Breast epithelium (tissue), 3 donors: ENCODE results near the gene AHI1.
"Not testable (repeated sequence)": the region's sequence is repeated elsewhere in the genome, so short reads cannot be mapped to it uniquely, and the experiment has no call there.

Source experiments
- POLR2AphosphoS5 ChIP-seq, 3 donors: sonication (generic); formaldehyde crosslinking; IDR thresholded peaks; one replicate each; pipeline ENCODE4 v1.6.1; 2017; ENCODE audit warnings: antibody characterized with exemption in 3 of 3
- TF ChIP-seq, protein P1 (sequence below), 3 donors: fragments of 450-650 bp; IDR thresholded peaks; one replicate each; pipeline ENCODE4 v1.5.1; 2016 to 2017; ENCODE audit warnings: antibody characterized with exemption in 3 of 3, mild to moderate bottlenecking in 3 of 3, moderate library complexity in 3 of 3

DNA sequence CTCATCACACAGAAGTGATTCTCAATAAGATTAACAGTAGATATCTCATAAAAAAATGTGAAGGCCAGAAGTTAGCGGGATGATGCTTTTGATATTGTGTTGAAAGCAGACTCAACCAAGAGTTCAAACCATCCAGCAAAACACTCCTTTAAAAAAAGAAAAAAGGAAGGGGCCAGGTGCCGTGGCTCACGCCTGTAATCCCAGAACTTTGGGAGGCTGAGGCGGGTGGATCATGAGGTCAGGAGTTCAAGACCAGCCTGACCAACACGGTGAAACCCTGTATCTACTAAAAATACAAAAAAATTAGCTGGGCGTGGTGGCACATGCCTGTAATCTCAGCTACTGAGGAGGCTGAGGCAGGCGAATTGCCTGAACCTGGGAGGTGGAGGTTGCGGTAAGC, 157.6 kb downstream of the AHI1 start:
- not testable (repeated sequence) for TF ChIP-seq POLR2AphosphoS5 (IDR thresholded peaks at IDR 0.05)
- TF ChIP-seq, protein P1, sequence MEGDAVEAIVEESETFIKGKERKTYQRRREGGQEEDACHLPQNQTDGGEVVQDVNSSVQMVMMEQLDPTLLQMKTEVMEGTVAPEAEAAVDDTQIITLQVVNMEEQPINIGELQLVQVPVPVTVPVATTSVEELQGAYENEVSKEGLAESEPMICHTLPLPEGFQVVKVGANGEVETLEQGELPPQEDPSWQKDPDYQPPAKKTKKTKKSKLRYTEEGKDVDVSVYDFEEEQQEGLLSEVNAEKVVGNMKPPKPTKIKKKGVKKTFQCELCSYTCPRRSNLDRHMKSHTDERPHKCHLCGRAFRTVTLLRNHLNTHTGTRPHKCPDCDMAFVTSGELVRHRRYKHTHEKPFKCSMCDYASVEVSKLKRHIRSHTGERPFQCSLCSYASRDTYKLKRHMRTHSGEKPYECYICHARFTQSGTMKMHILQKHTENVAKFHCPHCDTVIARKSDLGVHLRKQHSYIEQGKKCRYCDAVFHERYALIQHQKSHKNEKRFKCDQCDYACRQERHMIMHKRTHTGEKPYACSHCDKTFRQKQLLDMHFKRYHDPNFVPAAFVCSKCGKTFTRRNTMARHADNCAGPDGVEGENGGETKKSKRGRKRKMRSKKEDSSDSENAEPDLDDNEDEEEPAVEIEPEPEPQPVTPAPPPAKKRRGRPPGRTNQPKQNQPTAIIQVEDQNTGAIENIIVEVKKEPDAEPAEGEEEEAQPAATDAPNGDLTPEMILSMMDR (IDR thresholded peaks at IDR 0.05), result not testable (repeated sequence)
